ENCODE data around the gene OR5W2.

- TF ChIP-seq EP300 (IDR thresholded peaks at IDR 0.05; ENCODE audit: borderline replicate concordance) (no peak), RAD21 (IDR thresholded peaks at IDR 0.05; ENCODE audit: low read depth) (no peak), TAF1 (IDR thresholded peaks at IDR 0.05; ENCODE audit: low read depth) (no peak), YY1 (IDR thresholded peaks at IDR 0.05; ENCODE audit: low read depth) (no peak), TEAD4 (IDR thresholded peaks at IDR 0.05) (no peak), EGR1 (IDR thresholded peaks at IDR 0.05) (no peak), USF1 (IDR thresholded peaks at IDR 0.05) (no peak), CREB1 (IDR thresholded peaks at IDR 0.05; ENCODE audit: low read depth) (no peak), TCF12 (IDR thresholded peaks at IDR 0.05; ENCODE audit: low read depth) (no peak), REST (IDR thresholded peaks at IDR 0.05; ENCODE audit: low read depth) (no peak), CEBPB (IDR thresholded peaks at IDR 0.05) (no peak), ZBTB7A (IDR thresholded peaks at IDR 0.05; ENCODE audit: low read depth) (no peak), NFIC (IDR thresholded peaks at IDR 0.05) (no peak)
- TF ChIP-seq, protein P1, sequence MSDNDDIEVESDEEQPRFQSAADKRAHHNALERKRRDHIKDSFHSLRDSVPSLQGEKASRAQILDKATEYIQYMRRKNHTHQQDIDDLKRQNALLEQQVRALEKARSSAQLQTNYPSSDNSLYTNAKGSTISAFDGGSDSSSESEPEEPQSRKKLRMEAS (IDR thresholded peaks at IDR 0.05) = no peak
These were observed 34.9 kb upstream of the OR5W2 start for GRCh38 chr11:55949330-55949729.

All from Ishikawa (cell line).